Esophagus (tissue), 2 donors: ENCODE data around the gene GDF7. TPM values are rescaled to one million over a fixed set of nuclear protein-coding genes. Genes with fewer than 3 reads are reported as not detected.

Source experiments
- H3K27ac ChIP-seq, 2 donors: one replicate each; pipeline ENCODE4 v1.5.1; 2013; ENCODE audit warnings: low read depth in 2 of 2, mild to moderate bottlenecking in 2 of 2, inconsistent platforms in 1 of 2, low read length in 1 of 2, moderate library complexity in 1 of 2
- H3K27me3 ChIP-seq, 2 donors: one replicate each; pipeline ENCODE4 v1.6.1; 2013; ENCODE audit warnings: low read length in 2 of 2, control low read depth in 1 of 2, mild to moderate bottlenecking in 1 of 2; ENCODE audit not compliant: insufficient read depth in 2 of 2, control insufficient read depth in 1 of 2
- H3K36me3 ChIP-seq, 2 donors: one replicate each; pipeline ENCODE4 v1.6.1; 2013; ENCODE audit warnings: low read length in 1 of 2; ENCODE audit not compliant: control insufficient read depth in 2 of 2, insufficient read depth in 2 of 2
- H3K4me1 ChIP-seq, 2 donors: one replicate each; pipeline ENCODE4 v1.6.1; 2013; ENCODE audit warnings: low read length in 1 of 2; ENCODE audit not compliant: control insufficient read depth in 2 of 2, insufficient read depth in 2 of 2
- H3K4me3 ChIP-seq, 2 donors: one replicate each; pipeline ENCODE4 v1.5.1; 2013; ENCODE audit warnings: low read length in 2 of 2, mild to moderate bottlenecking in 2 of 2, low read depth in 1 of 2, moderate library complexity in 1 of 2
- H3K9me3 ChIP-seq, 2 donors: one replicate each; pipeline ENCODE4 v1.6.1; 2013; ENCODE audit warnings: mild to moderate bottlenecking in 2 of 2, low read depth in 1 of 2, low read length in 1 of 2, moderate library complexity in 1 of 2; ENCODE audit not compliant: control insufficient read depth in 2 of 2, insufficient read depth in 1 of 2
- WGBS, 2 donors: extraction: QIAGEN DNeasy Blood & Tissue Kit; methylation state at CpG; one replicate each; pipeline ENCODE4 v1.1.7; 2013; 5-methylcytosine and 5-hydroxymethylcytosine counted together
- polyA plus RNA-seq, 2 donors: library from polyadenylated mRNA; stranded (reverse); fragments of 200-250 nt; gene quantifications; one replicate each; pipeline ENCODE4 v1.2.3, GENCODE V29; 2013
- donor health status: healthy with polysubstance abuse.
- donor health status: Bipolar disorder and iron deficiency.

The GDF7 gene
- polyA plus RNA-seq, 2 donors: 0.56 to 0.59 TPM

DNA sequence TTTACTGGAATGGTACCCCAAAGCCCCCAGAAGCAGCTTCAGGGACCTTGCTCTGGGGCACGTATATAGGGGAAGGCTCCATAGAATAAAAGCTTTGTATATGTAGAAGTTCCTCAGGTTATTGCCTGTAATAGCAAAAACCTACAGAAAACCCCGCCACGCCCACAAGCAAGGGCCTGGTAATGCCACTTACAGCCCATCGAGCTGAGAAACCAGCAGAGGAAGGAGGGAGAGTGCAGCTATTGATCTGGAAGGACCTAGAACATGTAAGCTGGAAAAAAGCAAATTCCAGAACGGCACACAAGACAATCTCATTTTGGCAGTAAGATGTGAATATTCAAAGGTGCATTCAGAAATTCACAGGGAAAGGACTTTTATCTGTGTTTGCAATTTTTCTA, 31.8 kb upstream of the GDF7 start:
- H3K27ac ChIP-seq: peak overlapping the region; percentile 43 to 83
- H3K27me3 ChIP-seq: no peaks in the 10 kb centered on the region
- H3K36me3 ChIP-seq: peaks cover 6 to 15% of the 10 kb centered on the region in 2 donors
- H3K4me3 ChIP-seq: no peak overlapping the region
- no peaks in the 10 kb centered on the region for H3K9me3 ChIP-seq
- peaks cover 0 to 18% of the 10 kb centered on the region in 2 donors for H3K4me1 ChIP-seq
- 72 to 73% methylated on average over 5 of the region's 5 CpGs for WGBS, 2 donors

GRCh38 chr2:20635675-20636584, 31.0 kb upstream of the GDF7 start:
- peaks cover 0 to 18% of the 10 kb centered on the region in 2 donors for H3K4me1 ChIP-seq
- 37 to 38% methylated on average over 32 of the region's 32 CpGs for WGBS, 2 donors
- peak overlapping the region; percentile 62 to 83 for H3K27ac ChIP-seq
- H3K36me3 ChIP-seq: peaks cover 3 to 23% of the 10 kb centered on the region in 2 donors
- H3K9me3 ChIP-seq: no peaks in the 10 kb centered on the region
- H3K4me3 ChIP-seq: no peak overlapping the region
- no peaks in the 10 kb centered on the region for H3K27me3 ChIP-seq

GRCh38 chr2:20637147-20637546, 29.8 kb upstream of the GDF7 start:
- H3K4me3 ChIP-seq: no peak overlapping the region
- no peaks in the 10 kb centered on the region for H3K9me3 ChIP-seq
- peaks cover 3 to 29% of the 10 kb centered on the region in 2 donors for H3K36me3 ChIP-seq
- peak overlapping the region; percentile 70 to 84 for H3K27ac ChIP-seq
- no peaks in the 10 kb centered on the region for H3K27me3 ChIP-seq
- H3K4me1 ChIP-seq: peaks cover 0 to 20% of the 10 kb centered on the region in 2 donors
- 58 to 71% methylated on average over 13 of the region's 13 CpGs for WGBS, 2 donors

- H3K27ac ChIP-seq: peak overlapping the region; percentile 70 to 84
- WGBS, 2 donors: 94 to 95% methylated on average over 13 of the region's 13 CpGs
- peaks cover 3 to 29% of the 10 kb centered on the region in 2 donors for H3K36me3 ChIP-seq
- no peaks in the 10 kb centered on the region for H3K9me3 ChIP-seq
- H3K4me1 ChIP-seq: peaks cover 0 to 17% of the 10 kb centered on the region in 2 donors
- H3K4me3 ChIP-seq: no peak overlapping the region
- no peaks in the 10 kb centered on the region for H3K27me3 ChIP-seq
Measured at GRCh38 chr2:20638014-20638413, 28.9 kb upstream of the GDF7 start.

GRCh38 chr2:20638646-20639430, 28.1 kb upstream of the GDF7 start:
- Histone ChIP-seq H3K4me3 (no peak overlapping the region), H3K27ac (peak overlapping the region in 1 of 2 donors; percentile 84), H3K4me1 (peaks cover 0 to 15% of the 10 kb centered on the region in 2 donors), H3K9me3 (no peaks in the 10 kb centered on the region), H3K36me3 (peaks cover 3 to 31% of the 10 kb centered on the region in 2 donors), H3K27me3 (no peaks in the 10 kb centered on the region)
- 83 to 85% methylated on average over 15 of the region's 15 CpGs for WGBS, 2 donors

GRCh38 chr2:20640411-20641122, 26.4 kb upstream of the GDF7 start:
- 82 to 84% methylated on average over 14 of the region's 14 CpGs for WGBS, 2 donors
- Histone ChIP-seq H3K36me3 (peaks cover 3 to 39% of the 10 kb centered on the region in 2 donors), H3K27me3 (no peaks in the 10 kb centered on the region), H3K4me1 (peaks cover 0 to 7% of the 10 kb centered on the region in 2 donors), H3K9me3 (no peaks in the 10 kb centered on the region), H3K4me3 (no peak overlapping the region), H3K27ac (peak overlapping the region; percentile 60 to 85)

DNA sequence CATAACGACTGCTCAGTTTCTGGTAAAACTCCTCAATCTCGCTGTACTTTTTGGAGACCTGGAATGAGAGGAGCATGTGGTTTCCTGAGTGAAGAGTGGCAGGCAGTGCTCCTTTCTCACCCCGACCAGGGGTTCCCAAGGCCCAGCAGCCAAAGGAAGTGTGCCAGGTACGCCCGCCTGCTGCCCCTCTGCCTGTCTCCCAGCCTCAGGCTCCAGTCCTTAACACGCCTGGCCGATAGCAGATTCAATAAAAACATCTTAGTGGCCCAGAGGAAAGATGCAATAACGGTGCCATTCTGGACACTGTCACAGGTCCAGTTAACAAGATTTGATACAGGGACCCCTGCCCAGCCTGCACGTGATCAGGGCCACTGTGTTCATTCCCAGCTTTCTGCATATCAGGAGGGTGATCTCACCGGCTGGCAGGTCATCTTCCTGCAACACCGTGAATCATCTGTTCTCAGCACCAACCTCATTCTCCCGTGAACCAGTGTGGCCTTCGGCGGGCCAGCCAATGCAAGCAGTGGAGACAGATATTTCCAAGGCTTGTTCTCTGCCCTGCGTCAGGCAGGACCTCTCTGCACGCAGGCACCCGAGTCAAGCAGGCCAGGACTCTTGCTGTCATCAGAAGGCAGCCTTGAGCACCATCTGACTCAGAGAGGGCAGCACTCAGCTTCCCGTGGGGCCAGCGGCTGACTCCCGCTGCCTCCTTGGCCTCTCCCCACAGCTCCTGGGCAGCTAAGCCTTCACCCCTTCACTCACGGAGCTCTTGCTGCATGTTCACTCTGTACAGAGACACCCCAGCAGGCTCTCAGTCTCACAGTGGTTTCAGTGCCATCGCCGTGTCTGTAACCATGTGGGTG, 25.6 kb upstream of the GDF7 start:
- WGBS, 2 donors: 74 to 83% methylated on average over 23 of the region's 23 CpGs
- H3K36me3 ChIP-seq: peaks cover 3 to 39% of the 10 kb centered on the region in 2 donors
- no peak overlapping the region for H3K4me3 ChIP-seq
- peaks cover 0 to 3% of the 10 kb centered on the region in 2 donors for H3K4me1 ChIP-seq
- H3K27ac ChIP-seq: peak overlapping the region; percentile 60 to 85
- no peaks in the 10 kb centered on the region for H3K27me3 ChIP-seq
- no peaks in the 10 kb centered on the region for H3K9me3 ChIP-seq

GRCh38 chr2:20642055-20642971, 24.6 kb upstream of the GDF7 start:
- Histone ChIP-seq H3K4me1 (peaks cover 0 to 6% of the 10 kb centered on the region in 2 donors), H3K36me3 (peaks cover 3 to 39% of the 10 kb centered on the region in 2 donors), H3K27me3 (no peaks in the 10 kb centered on the region), H3K4me3 (no peak overlapping the region), H3K9me3 (no peaks in the 10 kb centered on the region), H3K27ac (peak overlapping the region; percentile 60 to 85)
- WGBS, 2 donors: 31 to 33% methylated on average over 26 of the region's 26 CpGs
